Neural crest cell (in vitro differentiated cells): ENCODE data around the gene EPG5. TPM values are rescaled to one million over a fixed set of nuclear protein-coding genes. Genes with fewer than 3 reads are reported as not detected.
"Not testable (repeated sequence)": the region's sequence is repeated elsewhere in the genome, so short reads cannot be mapped to it uniquely, and the experiment has no call there.

Source experiments
- DNase-seq: peaks from one replicate; pipeline ENCODE4 v3.0.0; 2021; ENCODE audit warnings: low read depth, mixed read lengths, low spot score
- H3K27ac Mint-ChIP-seq: one replicate; pipeline ENCODE4 v1.8.0; 2021; ENCODE audit warnings: mild to moderate bottlenecking, mixed read lengths; ENCODE audit not compliant: unreplicated experiment
- H3K27me3 Mint-ChIP-seq: 2 replicates; pipeline ENCODE4 v1.8.0; 2021; ENCODE audit warnings: low read depth, mild to moderate bottlenecking, mixed read lengths
- H3K36me3 Mint-ChIP-seq: 2 replicates; pipeline ENCODE4 v1.8.0; 2021; ENCODE audit warnings: low read depth, mild to moderate bottlenecking, mixed read lengths
- H3K4me1 Mint-ChIP-seq: 2 replicates; pipeline ENCODE4 v1.8.0; 2021; ENCODE audit warnings: mixed read lengths
- H3K4me3 Mint-ChIP-seq: one replicate; pipeline ENCODE4 v1.8.0; 2021; ENCODE audit warnings: mild to moderate bottlenecking, mixed read lengths
- H3K9me3 Mint-ChIP-seq: 2 replicates; pipeline ENCODE4 v1.8.0; 2021; ENCODE audit warnings: mixed read lengths
- total RNA-seq: library from RNA; stranded (reverse); gene quantifications from 2 replicates; pipeline ENCODE4 v1.2.1, GENCODE V29; 2021
- TF ChIP-seq, protein P1 (sequence below): fragments of 200-600 bp; sonication (generic); conservative IDR thresholded peaks from 2 replicates; pipeline ENCODE4 v1.5.0; 2021; ENCODE audit warnings: antibody characterized with exemption, mild to moderate bottlenecking

EPG5 gene
- total RNA-seq, 1 donor from 2014 or later = 20.5 TPM

DNA sequence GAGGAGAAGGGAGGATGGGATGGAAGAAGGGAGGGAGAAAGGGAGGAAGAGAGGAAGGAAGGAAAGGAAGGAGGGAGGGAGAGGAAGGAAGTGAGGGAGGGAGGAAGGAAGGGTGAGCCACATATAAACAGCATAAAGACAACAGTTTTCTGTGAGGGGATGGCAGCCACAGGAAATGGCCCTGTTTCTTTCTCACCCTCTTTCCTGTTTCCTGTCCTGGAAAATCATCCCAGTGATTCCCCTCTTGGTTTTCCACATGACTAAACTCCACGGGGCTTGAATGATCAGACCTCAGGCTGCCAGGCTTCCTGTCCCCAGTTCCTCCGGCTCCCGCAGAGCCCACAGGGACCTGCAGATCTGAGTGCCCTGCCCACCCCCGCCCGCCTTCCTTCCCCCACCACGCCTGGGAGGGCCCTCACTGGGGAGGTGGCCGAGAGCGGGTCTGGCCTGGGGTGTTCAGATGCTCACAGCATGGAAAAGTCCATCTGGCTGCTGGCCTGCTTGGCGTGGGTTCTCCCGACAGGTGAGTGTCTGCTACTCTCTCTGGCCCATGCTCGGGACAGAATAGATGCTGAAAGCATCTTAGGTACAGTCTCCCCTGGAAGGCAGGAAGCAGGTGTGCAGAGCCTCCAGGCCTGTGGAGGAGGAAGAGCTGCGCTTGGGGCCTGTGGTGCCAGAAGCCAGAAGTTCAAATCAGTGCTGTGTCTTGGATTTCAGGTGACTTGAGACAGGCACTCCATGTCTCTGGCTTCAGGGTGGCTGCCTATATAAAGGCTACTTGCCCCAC is 141.7 kb downstream of the EPG5 start, which contains the start of gene SIGLEC15:
TSS of gene SIGLEC15 (plus strand) at position 418 of the 787 bp plus-strand sequence. CDS start at position 472, 54 bp downstream.
- H3K4me3 Mint-ChIP-seq = no peak within 1 kb of the TSS
- no peaks in the 10 kb centered on the region for H3K9me3 Mint-ChIP-seq
- no peak for DNase-seq
- no peaks in the 10 kb centered on the region for H3K36me3 Mint-ChIP-seq
- H3K27me3 Mint-ChIP-seq = peaks cover 22% of the 10 kb centered on the region
- H3K27ac Mint-ChIP-seq = no peak within 1 kb of the TSS
- H3K4me1 Mint-ChIP-seq = peaks cover 12% of the 10 kb centered on the region
- TF ChIP-seq, protein P1, sequence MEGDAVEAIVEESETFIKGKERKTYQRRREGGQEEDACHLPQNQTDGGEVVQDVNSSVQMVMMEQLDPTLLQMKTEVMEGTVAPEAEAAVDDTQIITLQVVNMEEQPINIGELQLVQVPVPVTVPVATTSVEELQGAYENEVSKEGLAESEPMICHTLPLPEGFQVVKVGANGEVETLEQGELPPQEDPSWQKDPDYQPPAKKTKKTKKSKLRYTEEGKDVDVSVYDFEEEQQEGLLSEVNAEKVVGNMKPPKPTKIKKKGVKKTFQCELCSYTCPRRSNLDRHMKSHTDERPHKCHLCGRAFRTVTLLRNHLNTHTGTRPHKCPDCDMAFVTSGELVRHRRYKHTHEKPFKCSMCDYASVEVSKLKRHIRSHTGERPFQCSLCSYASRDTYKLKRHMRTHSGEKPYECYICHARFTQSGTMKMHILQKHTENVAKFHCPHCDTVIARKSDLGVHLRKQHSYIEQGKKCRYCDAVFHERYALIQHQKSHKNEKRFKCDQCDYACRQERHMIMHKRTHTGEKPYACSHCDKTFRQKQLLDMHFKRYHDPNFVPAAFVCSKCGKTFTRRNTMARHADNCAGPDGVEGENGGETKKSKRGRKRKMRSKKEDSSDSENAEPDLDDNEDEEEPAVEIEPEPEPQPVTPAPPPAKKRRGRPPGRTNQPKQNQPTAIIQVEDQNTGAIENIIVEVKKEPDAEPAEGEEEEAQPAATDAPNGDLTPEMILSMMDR = no peak

DNA sequence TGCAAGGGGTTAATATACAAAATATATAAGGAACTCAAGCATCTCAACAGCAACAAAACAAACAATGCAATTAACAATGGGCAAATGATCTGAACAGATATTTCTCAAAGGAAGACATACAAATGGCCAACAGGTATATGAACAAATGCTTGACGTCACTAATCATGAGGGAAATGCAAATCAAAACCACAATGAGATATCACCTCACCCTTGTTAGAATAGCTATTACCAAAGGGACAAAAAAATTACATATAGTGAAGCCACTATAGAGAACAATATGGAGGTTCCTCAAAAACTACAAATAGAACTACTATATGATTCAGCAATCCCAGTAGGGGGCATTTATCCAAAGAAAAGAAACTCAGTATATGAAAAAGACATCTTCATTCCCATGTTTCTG is 145.4 kb downstream of the EPG5 start:
- TF ChIP-seq, protein P1 = no peak
- Mint-ChIP-seq H3K27me3 (peaks cover 15% of the 10 kb centered on the region), H3K36me3 (no peaks in the 10 kb centered on the region), H3K4me1 (peaks cover 4% of the 10 kb centered on the region), H3K9me3 (peaks cover 2% of the 10 kb centered on the region), H3K4me3 (no peak overlapping the region), H3K27ac (no peak overlapping the region)
- DNase-seq = no peak

DNA sequence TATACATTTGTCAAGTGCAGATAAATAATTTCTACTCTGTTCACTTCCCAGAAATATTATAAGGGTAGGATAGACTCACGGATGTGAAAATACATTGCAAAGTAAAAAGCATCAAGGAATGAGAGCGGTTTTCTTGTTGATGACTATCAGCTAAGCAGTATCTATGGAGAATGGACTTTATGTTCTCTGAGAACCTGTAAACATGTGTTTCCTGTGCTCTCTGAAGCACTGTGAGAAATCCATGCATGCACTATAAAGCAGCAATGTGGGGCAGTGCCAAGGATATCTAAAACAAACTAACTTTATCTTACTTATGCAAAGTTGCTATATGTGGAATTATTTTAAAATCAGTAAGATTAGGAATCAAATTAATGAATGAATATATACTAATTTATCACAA is 146.1 kb downstream of the EPG5 start:
- DNase-seq = no peak
- Mint-ChIP-seq H3K27ac (no peak overlapping the region), H3K36me3 (no peaks in the 10 kb centered on the region), H3K9me3 (peaks cover 3% of the 10 kb centered on the region), H3K27me3 (peaks cover 15% of the 10 kb centered on the region), H3K4me3 (no peak overlapping the region), H3K4me1 (peaks cover 4% of the 10 kb centered on the region)
- TF ChIP-seq, protein P1 = no peak

DNA sequence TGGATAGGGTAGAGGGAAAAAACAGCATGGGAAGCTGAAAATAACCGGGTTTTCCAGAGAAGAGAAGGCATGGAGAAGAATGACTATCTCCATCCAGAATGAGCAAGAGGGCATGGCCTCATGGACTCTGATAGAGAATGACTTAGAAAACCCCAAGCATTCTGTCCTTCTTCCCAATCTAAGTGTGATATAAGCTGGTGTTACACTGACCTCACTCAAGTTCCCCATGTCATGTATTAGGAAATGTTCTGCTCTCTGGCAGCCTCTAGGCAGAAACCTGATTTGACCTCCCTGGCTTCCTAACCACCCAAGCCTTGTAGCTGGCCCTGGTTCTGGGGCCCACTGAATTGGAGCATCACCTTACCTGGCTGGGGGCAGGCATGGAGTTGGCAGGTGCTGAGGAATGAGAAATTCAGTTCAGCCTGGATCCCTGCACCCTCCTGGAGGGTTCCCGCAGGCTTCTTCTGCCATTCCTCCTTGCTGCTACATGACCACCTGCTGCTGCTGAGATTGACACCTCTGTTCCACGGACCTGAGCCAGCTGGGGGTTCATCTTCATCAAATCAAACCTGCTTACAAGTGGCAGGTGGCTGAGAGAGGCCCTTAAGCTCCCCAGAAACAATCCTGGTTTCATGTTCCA is 146.9 kb downstream of the EPG5 start:
- DNase-seq = no peak

DNA sequence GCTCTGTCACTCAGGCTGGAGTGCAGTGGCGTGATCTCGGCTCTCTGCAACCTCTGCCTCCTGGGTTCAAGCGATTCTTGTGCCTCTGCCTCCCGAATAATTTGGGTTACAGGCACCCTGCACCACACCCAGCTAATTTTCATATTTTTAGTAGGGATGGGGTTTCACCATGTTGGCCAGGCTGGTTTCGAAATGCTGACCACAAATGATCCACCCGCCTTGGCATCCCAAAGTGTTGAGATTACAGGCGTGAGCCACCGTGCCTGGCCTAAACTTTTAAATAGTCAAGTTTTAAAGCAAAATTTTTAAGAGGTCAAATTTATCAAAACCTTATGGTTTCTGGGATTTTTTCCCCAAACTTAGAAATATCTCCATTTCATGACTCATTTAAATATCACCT is 148.4 kb downstream of the EPG5 start:
- H3K4me1 Mint-ChIP-seq, H3K4me3 Mint-ChIP-seq, H3K27ac Mint-ChIP-seq, H3K36me3 Mint-ChIP-seq, H3K9me3 Mint-ChIP-seq, DNase-seq: not testable (repeated sequence)
- peaks cover 14% of the 10 kb centered on the region for H3K27me3 Mint-ChIP-seq

More for the DNA sequence above, 146.9 kb downstream of the EPG5 start:
- Mint-ChIP-seq H3K9me3 (peaks cover 3% of the 10 kb centered on the region), H3K36me3 (no peaks in the 10 kb centered on the region), H3K27ac (no peak overlapping the region), H3K4me3 (no peak overlapping the region), H3K4me1 (peaks cover 4% of the 10 kb centered on the region), H3K27me3 (peaks cover 15% of the 10 kb centered on the region)
- TF ChIP-seq, protein P1 = no peak

DNA sequence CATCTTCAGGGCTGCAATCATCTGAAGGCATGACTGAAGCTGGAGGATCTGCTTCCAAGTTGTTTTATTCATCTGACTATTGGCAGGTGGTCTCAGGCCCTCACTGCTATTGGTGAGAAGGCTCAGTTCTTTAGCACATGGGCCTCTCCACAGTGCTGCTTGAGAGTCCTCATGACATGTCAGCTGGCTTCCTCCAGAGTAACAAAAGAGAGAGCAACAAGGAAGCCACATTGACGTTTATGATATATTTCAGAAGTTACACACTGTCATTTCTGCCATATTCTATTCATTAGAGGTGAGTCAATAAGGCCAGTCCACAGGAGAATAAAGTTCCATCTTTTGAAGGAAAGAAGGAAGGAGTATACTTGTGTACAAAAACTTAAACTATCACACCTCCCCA is 149.6 kb downstream of the EPG5 start:
- no peaks in the 10 kb centered on the region for H3K36me3 Mint-ChIP-seq
- peaks cover 3% of the 10 kb centered on the region for H3K9me3 Mint-ChIP-seq

DNA sequence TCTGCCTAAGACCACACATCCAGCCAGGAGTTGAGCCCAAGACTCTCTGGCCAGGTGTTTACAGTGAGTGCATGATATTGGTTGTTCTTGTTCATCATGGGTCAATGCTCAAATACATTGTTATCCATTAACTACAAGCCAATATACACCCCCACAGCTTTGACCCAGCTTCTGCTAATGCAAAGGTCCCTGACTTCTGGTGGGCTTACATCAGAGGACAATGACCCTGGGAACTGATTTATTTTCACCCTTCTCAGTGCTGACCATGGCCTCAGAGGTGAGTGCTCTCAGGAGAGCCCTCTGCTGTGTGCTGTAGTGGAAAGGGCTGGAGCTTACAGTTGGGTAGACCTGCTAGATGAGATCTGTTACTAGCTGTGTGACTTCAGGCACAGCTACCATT is 152.4 kb downstream of the EPG5 start:
- not testable (repeated sequence) for H3K27ac Mint-ChIP-seq, H3K4me3 Mint-ChIP-seq, H3K36me3 Mint-ChIP-seq, H3K27me3 Mint-ChIP-seq, H3K4me1 Mint-ChIP-seq, DNase-seq, H3K9me3 Mint-ChIP-seq

More for the DNA sequence above, 149.6 kb downstream of the EPG5 start:
- no peak for DNase-seq
- H3K27me3 Mint-ChIP-seq = peaks cover 9% of the 10 kb centered on the region
- no peak overlapping the region for H3K27ac Mint-ChIP-seq
- no peaks in the 10 kb centered on the region for H3K4me1 Mint-ChIP-seq
- H3K4me3 Mint-ChIP-seq = no peak overlapping the region
- TF ChIP-seq, protein P1 = no peak
